Progenitor cell of endocrine pancreas (in vitro differentiated cells): Measurements from ENCODE around the gene MMS22L. TPM values are rescaled to one million over a fixed set of nuclear protein-coding genes. Genes with fewer than 3 reads are reported as not detected.
A peak's percentile ranks its signal among the peaks of the same experiment; 100 is the strongest.

Source experiments
- DNase-seq: peaks from one replicate; pipeline ENCODE4 v3.0.0; 2021; ENCODE audit warnings: low spot score; ENCODE audit not compliant: unreplicated experiment
- H3K27ac Mint-ChIP-seq: 2 replicates; pipeline ENCODE4 v1.8.0; 2021; ENCODE audit warnings: mild to moderate bottlenecking, moderate library complexity, mixed read lengths
- H3K27me3 Mint-ChIP-seq: 2 replicates; pipeline ENCODE4 v1.8.0; 2021; ENCODE audit warnings: mixed read lengths
- H3K36me3 Mint-ChIP-seq: 2 replicates; pipeline ENCODE4 v1.8.0; 2022; ENCODE audit warnings: mixed read lengths; ENCODE audit not compliant: insufficient read depth
- H3K4me1 Mint-ChIP-seq: 2 replicates; pipeline ENCODE4 v1.8.0; 2021; ENCODE audit warnings: low read depth, mixed read lengths
- H3K4me3 Mint-ChIP-seq: 2 replicates; pipeline ENCODE4 v1.8.0; 2021; ENCODE audit warnings: low read depth, mild to moderate bottlenecking, moderate library complexity, mixed read lengths
- H3K9me3 Mint-ChIP-seq: 2 replicates; pipeline ENCODE4 v1.8.0; 2021; ENCODE audit warnings: low read depth, mixed read lengths
- total RNA-seq: library from RNA; stranded (reverse); gene quantifications from 2 replicates; pipeline ENCODE4 v1.2.1, GENCODE V29; 2021
- TF ChIP-seq, protein P1 (sequence below): fragments of 200-600 bp; sonication (generic); IDR thresholded peaks from one replicate; pipeline ENCODE4 v1.5.0; 2021; ENCODE audit warnings: antibody characterized with exemption, mild to moderate bottlenecking; ENCODE audit not compliant: unreplicated experiment

The MMS22L gene
- total RNA-seq, 1 donor from 2014 or later, result 20.2 TPM

DNA sequence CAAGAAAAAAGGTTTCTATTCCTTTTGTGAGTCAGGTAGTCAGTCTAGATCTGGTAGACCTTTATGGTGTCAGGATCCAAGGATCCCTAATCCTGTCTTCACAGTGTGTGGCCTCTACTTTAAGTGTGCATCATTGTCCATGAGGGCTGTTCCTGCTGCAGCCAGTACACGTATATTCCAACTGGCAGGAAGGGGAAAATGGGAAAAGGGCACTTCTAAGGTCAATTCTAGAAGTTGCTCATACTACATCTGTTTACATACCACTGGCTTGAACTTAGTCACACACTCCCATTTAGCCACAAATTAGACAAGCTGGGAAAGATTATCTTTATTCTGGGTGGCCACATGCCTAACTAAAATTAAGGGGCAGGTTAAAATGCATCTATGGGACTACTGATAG, 9.7 kb upstream of the MMS22L start:
- Mint-ChIP-seq H3K9me3 (peaks cover 3% of the 10 kb centered on the region), H3K27ac (no peak overlapping the region), H3K36me3 (no peaks in the 10 kb centered on the region), H3K4me3 (no peak overlapping the region), H3K27me3 (no peaks in the 10 kb centered on the region), H3K4me1 (no peaks in the 10 kb centered on the region)
- TF ChIP-seq, protein P1, sequence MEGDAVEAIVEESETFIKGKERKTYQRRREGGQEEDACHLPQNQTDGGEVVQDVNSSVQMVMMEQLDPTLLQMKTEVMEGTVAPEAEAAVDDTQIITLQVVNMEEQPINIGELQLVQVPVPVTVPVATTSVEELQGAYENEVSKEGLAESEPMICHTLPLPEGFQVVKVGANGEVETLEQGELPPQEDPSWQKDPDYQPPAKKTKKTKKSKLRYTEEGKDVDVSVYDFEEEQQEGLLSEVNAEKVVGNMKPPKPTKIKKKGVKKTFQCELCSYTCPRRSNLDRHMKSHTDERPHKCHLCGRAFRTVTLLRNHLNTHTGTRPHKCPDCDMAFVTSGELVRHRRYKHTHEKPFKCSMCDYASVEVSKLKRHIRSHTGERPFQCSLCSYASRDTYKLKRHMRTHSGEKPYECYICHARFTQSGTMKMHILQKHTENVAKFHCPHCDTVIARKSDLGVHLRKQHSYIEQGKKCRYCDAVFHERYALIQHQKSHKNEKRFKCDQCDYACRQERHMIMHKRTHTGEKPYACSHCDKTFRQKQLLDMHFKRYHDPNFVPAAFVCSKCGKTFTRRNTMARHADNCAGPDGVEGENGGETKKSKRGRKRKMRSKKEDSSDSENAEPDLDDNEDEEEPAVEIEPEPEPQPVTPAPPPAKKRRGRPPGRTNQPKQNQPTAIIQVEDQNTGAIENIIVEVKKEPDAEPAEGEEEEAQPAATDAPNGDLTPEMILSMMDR, result no peak
- DNase-seq, result no peak

DNA sequence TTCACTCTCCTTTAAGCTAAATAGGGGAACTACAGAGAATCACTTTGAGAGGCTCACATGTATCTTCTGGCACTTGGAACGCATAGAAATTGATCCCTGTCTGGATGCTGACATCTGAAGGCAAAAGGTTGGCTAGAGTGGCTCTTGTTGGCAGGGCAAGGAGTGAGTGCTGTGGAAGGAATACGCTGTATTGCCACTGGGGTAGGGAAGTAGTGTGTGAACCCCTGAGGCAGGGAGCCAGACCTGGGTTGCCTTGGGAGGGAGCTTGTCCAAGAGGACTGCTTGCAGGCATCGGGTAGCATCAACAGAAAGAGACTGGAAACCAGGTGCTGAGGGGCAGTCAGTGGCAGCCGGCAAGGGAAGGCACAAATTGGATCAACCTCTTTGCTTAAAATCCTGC, 8.9 kb upstream of the MMS22L start:
- H3K36me3 Mint-ChIP-seq, result no peaks in the 10 kb centered on the region
- H3K4me1 Mint-ChIP-seq, result no peaks in the 10 kb centered on the region
- DNase-seq, result no peak
- no peaks in the 10 kb centered on the region for H3K27me3 Mint-ChIP-seq
- H3K9me3 Mint-ChIP-seq, result no peaks in the 10 kb centered on the region
- TF ChIP-seq, protein P1, result no peak
- H3K4me3 Mint-ChIP-seq, result no peak overlapping the region
- H3K27ac Mint-ChIP-seq, result no peak overlapping the region

DNA sequence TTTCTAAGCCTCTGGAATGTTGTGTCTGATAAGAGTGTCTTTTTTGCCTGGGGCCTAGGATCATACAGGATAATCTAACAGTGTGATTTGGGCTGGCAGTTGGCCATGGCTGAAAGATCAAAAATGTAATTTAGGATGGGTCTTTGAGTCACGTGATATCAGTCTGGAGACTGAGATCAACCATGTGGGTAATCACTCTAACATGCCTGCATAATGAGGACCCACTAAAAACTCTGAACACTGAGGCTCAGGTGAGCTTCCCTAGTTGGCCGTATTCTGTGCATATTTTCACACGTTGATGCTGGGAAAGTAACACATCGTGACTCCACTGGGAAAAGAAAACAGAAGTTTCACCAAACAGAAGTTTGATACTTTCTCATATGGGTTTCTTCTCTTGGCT, 6.3 kb upstream of the MMS22L start:
- Mint-ChIP-seq H3K4me1 (no peaks in the 10 kb centered on the region), H3K9me3 (no peaks in the 10 kb centered on the region), H3K4me3 (no peak overlapping the region), H3K27ac (no peak overlapping the region), H3K36me3 (no peaks in the 10 kb centered on the region), H3K27me3 (no peaks in the 10 kb centered on the region)
- no peak for DNase-seq
- TF ChIP-seq, protein P1, result no peak

DNA sequence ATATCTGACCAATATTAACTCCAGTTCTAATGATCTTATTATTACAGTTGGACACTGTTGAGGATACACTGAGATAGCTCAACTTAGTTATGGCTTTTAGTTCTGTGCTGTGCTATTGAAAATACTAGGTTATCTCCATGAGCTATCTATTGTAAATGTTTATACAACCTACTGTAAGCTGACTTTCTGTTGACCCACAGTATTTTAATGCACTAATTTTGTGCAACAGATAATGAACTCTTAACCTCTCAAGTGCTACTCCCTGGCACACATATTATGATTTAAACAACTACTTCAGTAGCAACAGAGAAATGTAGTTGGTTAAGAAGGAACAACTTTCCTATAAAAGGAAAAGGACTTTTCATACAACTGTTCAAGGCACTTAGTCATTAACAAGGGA, 5.2 kb upstream of the MMS22L start:
- H3K4me3 Mint-ChIP-seq, result no peak overlapping the region
- H3K36me3 Mint-ChIP-seq, result no peaks in the 10 kb centered on the region
- H3K27ac Mint-ChIP-seq, result no peak overlapping the region
- DNase-seq, result no peak
- H3K4me1 Mint-ChIP-seq, result peaks cover 4% of the 10 kb centered on the region
- H3K9me3 Mint-ChIP-seq, result no peaks in the 10 kb centered on the region
- no peaks in the 10 kb centered on the region for H3K27me3 Mint-ChIP-seq
- TF ChIP-seq, protein P1, result no peak

DNA sequence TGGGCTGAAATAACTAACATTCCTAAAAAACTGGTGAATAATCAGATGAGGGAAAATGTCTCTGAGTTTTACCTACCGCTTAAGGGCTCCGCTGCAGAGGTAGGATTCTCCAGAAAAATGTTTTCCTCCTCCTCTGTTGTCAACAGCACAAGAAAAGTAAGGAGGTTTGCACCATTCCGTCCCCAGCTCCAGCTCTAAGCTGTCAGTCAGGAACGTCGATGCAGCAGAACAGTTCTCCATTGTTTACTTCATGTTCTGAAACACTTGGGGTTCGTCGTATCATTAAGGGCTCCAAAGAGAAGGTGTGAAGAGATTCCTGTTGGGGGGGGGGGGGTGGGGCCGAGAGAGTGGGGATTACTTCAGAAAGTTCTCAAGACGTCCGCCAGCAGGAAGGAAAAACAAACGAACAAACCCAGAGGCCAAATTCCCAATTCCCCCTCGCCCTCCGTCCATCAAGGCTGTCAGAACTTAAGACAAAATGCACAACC, 734 bp downstream of the MMS22L start:
- peaks cover 23% of the 10 kb centered on the region for H3K4me1 Mint-ChIP-seq
- H3K27ac Mint-ChIP-seq, result peak overlapping the region; percentile 95
- TF ChIP-seq, protein P1, result no peak
- no peaks in the 10 kb centered on the region for H3K9me3 Mint-ChIP-seq
- H3K4me3 Mint-ChIP-seq, result peak overlapping the region; percentile 88
- DNase-seq, result no peak
- peaks cover 5% of the 10 kb centered on the region for H3K36me3 Mint-ChIP-seq
- no peaks in the 10 kb centered on the region for H3K27me3 Mint-ChIP-seq
